ENCODE data around the gene GPR55. TPM values are rescaled to one million over a fixed set of nuclear protein-coding genes. Genes with fewer than 3 reads are reported as not detected.

GPR55 gene
- total RNA-seq, 1 experiment from 2014 or later, result not detected

GRCh38 chr2:230873661-230874401 lies 51.2 kb downstream of the GPR55 start:
- in situ Hi-C loops (cut with HindIII; ENCODE audit: low sequenced_read_pairs), result no loop called here
- DNase-seq (ENCODE audit: low spot score), result no peak

- DNase-seq (ENCODE audit: low spot score), result no peak
- in situ Hi-C loops (cut with HindIII; ENCODE audit: low sequenced_read_pairs), result no loop called here
These were observed 51.9 kb downstream of the GPR55 start for GRCh38 chr2:230872968-230873660.

- no peak for DNase-seq (ENCODE audit: low spot score)
- in situ Hi-C loops (cut with HindIII; ENCODE audit: low sequenced_read_pairs), result no loop called here
These were observed 52.7 kb downstream of the GPR55 start for GRCh38 chr2:230872151-230872967.

- in situ Hi-C loops (cut with HindIII; ENCODE audit: low sequenced_read_pairs), result no loop called here
- DNase-seq (ENCODE audit: low spot score), result no peak
These were observed 53.5 kb downstream of the GPR55 start for GRCh38 chr2:230871361-230872150.

GRCh38 chr2:230870544-230871360 lies 54.3 kb downstream of the GPR55 start:
- no peak for DNase-seq (ENCODE audit: low spot score)
- in situ Hi-C loops (cut with HindIII; ENCODE audit: low sequenced_read_pairs), result no loop called here

- DNase-seq (ENCODE audit: low spot score), result no peak
- in situ Hi-C loops (cut with HindIII; ENCODE audit: low sequenced_read_pairs), result no loop called here
These were observed 55.0 kb downstream of the GPR55 start for GRCh38 chr2:230869914-230870543.

- in situ Hi-C loops (cut with HindIII; ENCODE audit: low sequenced_read_pairs), result no loop called here
- DNase-seq (ENCODE audit: low spot score), result no peak
These were observed 55.8 kb downstream of the GPR55 start for GRCh38 chr2:230868947-230869913.

- in situ Hi-C loops (cut with HindIII; ENCODE audit: low sequenced_read_pairs), result no loop called here
- no peak for DNase-seq (ENCODE audit: low spot score)
These were observed 56.7 kb downstream of the GPR55 start for GRCh38 chr2:230868161-230868946.

- DNase-seq (ENCODE audit: low spot score), result peak; percentile 53
These were observed 58.1 kb downstream of the GPR55 start for GRCh38 chr2:230866756-230867523.

GRCh38 chr2:230865766-230866755 lies 59.0 kb downstream of the GPR55 start:
- DNase-seq (ENCODE audit: low spot score), result no peak
- in situ Hi-C loops (cut with HindIII; ENCODE audit: low sequenced_read_pairs), result no loop called here

More at GRCh38 chr2:230866756-230867523, 58.1 kb downstream of the GPR55 start:
- in situ Hi-C loops (cut with HindIII; ENCODE audit: low sequenced_read_pairs), result no loop called here

- in situ Hi-C loops (cut with HindIII; ENCODE audit: low sequenced_read_pairs), result no loop called here
- no peak for DNase-seq (ENCODE audit: low spot score)
These were observed 59.7 kb downstream of the GPR55 start for GRCh38 chr2:230865307-230865765.

GRCh38 chr2:230864605-230865306 lies 60.3 kb downstream of the GPR55 start, which contains the start of gene ITM2C:
Gene ITM2C, plus strand, starts transcription at chr2:230864942. Its CDS starts 84 bp downstream, at chr2:230865026.
- DNase-seq (ENCODE audit: low spot score), result peak; percentile 22
- in situ Hi-C loops (cut with HindIII; ENCODE audit: low sequenced_read_pairs), result no loop called here

- in situ Hi-C loops (cut with HindIII; ENCODE audit: low sequenced_read_pairs), result no loop called here
- no peak for DNase-seq (ENCODE audit: low spot score)
These were observed 60.9 kb downstream of the GPR55 start for GRCh38 chr2:230864122-230864604.
